Kidney capillary endothelial cell (primary cell): ENCODE results near the gene CSH1.
"Not testable (repeated sequence)": the region's sequence is repeated elsewhere in the genome, so short reads cannot be mapped to it uniquely, and the experiment has no call there.

Source experiments
- DNase-seq: peaks from one replicate; pipeline ENCODE4 v3.0.0-alpha.2; 2018; ENCODE audit warnings: low spot score

The CSH1 gene

DNA sequence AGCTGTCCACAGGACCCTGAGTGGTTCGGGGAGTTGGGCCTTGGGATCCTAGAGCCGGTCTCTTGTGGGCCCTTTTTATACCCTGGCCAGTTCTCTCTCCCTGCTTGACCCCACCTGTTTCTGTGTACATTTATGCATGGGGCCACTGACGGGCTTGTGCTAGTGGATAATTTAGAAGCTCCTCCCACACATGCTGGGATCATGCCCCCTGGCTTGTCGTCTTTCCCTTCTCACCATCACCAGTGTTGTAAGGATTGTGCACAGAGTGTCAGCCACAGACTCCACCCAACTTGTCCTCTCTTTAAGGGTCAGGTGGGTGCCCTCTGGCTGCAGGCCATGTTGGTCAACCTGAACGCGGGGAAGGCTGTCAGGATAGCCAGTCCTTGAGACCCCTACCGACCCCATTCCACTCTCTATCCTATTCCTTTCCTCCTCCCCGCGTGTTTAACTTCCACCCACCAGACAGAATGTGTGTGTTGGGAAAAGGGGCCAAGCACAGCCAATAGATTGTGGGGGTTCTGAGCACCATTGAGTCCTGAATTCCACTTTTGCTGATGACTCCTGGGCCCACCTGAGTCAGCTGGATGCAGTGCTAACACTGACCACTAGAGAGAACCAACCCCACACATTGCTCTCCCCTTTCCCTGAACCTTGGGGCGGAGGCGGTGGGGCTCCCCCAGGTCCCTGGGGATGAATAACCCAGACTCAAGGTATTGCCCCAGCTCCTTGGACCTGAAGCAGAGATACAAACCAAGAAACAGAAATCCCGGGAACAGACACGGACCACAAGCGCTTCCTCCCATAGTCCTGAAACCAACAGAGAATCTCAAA, at the start of gene CSH1:
Gene CSH1 (minus strand): TSS at position 51 of the 831 bp plus-strand sequence. CDS start 63 bp downstream, outside the sequence.
- DNase-seq: not testable (repeated sequence)

- no peak for DNase-seq
These were observed 49.5 kb upstream of the CSH1 start for GRCh38 chr17:63945784-63946439.

DNA sequence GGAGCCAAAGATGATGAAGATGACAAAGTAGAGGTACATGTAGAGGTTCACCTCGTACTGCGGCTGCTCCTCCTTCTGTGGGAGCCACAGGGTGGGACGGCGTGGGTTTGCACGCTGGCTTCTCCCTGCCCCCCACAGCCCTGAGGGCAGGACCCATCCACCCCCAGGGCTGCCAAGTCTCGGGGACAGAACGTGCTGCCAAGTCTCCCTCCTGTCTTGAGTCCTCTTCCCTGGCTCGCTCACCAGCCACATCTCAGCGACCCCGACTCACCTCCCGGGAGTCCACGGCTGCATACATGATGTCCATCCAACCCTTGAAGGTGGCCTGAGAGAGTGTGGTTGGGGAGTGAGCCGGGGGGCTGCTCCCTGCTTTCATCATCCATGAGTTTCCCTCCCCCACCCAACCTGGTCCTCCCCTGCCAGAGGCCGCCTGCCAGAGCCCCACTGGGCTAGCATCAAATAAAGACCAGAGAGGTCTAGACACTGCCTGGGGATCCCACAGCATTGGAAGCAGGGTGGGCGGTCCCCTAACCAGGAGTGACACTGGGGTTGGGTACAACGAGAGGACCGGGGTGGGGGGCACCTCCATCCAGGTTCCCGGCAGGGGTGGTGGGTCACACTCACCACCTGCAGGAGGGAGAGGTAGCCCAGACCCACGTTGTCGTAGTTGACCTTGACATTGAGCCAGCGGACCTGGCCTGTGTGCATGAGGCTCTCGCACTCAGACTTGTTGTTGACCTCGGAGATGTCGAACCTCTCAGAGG, 48.5 kb upstream of the CSH1 start:
- no peak for DNase-seq

- DNase-seq: no peak
These were observed 47.4 kb upstream of the CSH1 start for GRCh38 chr17:63943745-63944144.

GRCh38 chr17:63942309-63942985, 46.1 kb upstream of the CSH1 start:
- DNase-seq: no peak

- DNase-seq: no peak
These were observed 45.4 kb upstream of the CSH1 start for GRCh38 chr17:63941751-63942150.

DNA sequence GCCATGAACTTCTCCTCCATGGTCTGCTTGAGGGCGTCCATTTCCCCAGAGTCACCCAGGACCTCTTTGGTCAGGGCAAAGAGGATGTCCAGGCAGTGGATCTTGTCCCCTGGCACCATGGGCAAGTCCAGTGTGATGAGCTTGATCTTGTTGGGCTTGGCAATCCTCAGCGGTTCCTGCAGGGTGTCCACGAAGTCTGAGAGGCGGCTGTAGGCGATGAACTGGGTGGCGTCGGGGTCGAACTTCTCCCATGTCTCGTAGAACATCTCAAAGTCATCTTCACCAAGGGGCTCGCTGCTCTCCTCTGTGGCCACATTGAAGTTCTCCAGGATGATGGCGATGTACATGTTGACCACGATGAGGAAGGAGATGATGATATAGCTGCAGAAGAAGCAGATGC, 44.8 kb upstream of the CSH1 start:
- DNase-seq: no peak

DNA sequence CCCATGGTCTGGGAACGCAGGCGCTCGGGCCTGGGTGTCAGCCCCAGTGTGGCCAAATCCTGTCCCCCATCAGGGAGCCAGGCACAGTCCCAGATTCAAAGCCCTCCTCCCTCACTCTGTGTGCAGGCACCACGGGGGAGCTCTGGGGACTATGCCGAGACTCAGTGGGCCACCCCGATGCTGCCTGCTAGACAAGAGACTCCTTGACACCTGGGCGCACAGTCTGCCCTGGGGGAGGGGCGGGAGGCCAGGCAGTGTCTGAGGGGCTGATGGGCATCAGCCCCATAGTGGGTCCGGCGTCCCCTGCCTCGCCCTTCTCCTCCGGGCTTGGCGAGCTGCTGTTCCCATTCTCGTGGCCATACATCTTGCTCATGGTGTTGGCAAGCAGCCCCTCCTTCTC, 44.2 kb upstream of the CSH1 start:
- DNase-seq: no peak

DNA sequence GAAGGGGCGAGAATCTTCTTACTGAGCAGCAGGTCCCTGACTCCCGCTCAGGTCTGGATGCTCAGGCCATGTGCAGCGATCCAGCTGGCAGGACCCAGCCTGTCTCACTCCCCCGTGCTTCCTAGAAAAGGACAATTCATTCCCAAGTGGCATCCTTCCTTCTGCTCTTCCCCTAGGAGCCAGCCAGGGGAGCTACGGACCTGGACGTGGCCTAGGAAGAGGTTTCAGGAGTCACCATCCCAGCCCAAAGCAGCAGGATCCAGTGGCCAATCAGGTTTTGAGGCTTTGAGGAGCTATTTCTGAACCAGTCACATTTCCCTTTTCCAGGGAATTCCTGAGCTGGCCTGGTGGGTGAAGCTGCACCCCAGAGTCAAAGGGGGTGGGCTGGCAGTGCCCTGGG, 43.5 kb upstream of the CSH1 start:
- no peak for DNase-seq

DNA sequence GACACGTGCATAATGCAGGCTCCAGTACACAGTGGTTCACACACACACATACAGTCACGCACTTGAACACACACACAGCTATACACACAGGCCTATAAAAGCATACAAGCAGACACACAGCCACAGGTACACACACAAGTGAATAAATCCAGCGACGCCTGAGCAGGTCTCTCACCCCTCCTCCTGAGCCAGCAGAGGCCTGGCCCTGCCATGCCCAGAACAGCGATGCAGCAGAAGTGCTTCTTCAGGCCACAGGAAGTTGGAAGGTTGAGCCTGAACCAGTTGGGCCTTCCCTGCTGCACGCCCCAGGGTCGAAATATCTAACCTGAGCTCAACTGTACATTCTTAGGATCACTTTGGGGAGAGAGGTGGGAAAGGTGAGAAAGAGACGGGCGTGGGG, 43.0 kb upstream of the CSH1 start:
- no peak for DNase-seq

- DNase-seq: no peak
These were observed 41.5 kb upstream of the CSH1 start for GRCh38 chr17:63937920-63938319.

GRCh38 chr17:63937319-63937718, 40.9 kb upstream of the CSH1 start:
- no peak for DNase-seq

GRCh38 chr17:63934183-63935112, 38.1 kb upstream of the CSH1 start:
- DNase-seq: no peak

DNA sequence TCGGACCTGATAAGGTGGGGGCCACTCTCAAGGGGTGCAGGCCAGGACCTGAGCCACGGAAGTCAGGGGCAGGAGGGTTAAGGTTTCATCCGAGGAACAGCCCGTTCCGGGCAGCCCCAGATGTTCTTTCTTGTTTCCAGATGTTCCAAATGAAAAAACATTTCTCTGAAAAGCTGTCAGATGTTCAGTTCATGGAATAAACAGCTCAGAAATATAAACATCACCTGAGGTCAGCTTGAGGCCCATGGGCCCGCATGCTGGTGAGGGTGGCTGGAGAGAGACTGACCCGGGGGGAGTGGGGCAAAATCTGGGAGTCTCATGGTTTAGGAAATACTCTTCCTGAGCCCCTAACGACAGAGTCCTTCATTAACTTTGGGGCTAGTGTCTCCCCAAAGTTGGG, 37.2 kb upstream of the CSH1 start:
- no peak for DNase-seq

DNA sequence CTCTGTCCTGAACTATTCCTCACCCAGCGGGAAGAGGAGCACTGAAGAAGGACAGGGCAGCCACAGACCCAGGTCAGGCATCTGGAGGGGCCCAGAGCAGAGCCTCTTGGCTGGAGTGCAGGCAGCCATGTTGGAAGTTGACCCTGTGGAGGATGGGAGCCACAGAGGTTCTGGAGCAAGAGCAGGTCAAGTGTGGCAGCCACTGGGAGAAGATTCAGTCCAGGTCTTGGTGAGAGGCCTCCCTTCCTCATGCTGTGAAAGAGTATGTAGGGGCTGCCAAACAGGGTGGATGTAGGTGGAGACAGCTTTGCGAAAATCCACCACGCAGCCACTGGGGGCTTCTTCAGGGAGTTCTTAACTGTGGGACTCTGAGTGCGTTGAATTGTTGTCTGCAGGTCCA, 36.3 kb upstream of the CSH1 start:
- DNase-seq: no peak

DNA sequence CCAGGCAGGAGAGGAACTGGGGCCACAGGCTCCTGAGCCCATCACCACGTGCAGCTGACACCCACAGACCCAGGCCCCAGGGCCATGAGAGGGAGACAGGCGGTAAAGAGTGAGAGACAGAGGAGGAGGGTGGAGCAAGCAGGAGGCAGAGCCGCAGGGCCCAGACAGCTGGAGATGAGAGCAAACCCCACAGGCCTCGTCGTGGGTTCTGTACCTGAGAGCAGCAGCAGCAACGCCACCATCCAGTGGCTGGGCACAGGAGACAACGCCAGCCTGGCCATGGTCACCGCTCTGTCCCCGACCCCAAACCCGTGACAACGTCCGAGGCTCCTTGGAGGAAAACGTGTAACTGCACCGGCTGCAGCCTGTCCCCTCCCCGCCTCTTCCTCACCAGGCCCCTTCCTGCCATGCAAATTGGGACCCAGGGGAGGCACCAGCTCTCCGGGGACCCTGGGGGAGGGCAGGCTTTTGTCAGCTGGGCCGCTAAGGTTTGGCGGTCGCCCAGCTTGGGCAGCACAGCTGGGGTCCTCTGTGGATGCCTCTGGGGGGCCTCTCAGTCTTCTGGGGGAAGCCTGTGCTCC, 35.7 kb upstream of the CSH1 start, which contains the start of gene CD79B:
Gene CD79B (minus strand): TSS at position 351 of the 581 bp plus-strand sequence. CDS start 70 bp downstream, at position 281.
- no peak for DNase-seq

GRCh38 chr17:63930951-63931575, 34.7 kb upstream of the CSH1 start:
- peak; percentile 20 for DNase-seq

DNA sequence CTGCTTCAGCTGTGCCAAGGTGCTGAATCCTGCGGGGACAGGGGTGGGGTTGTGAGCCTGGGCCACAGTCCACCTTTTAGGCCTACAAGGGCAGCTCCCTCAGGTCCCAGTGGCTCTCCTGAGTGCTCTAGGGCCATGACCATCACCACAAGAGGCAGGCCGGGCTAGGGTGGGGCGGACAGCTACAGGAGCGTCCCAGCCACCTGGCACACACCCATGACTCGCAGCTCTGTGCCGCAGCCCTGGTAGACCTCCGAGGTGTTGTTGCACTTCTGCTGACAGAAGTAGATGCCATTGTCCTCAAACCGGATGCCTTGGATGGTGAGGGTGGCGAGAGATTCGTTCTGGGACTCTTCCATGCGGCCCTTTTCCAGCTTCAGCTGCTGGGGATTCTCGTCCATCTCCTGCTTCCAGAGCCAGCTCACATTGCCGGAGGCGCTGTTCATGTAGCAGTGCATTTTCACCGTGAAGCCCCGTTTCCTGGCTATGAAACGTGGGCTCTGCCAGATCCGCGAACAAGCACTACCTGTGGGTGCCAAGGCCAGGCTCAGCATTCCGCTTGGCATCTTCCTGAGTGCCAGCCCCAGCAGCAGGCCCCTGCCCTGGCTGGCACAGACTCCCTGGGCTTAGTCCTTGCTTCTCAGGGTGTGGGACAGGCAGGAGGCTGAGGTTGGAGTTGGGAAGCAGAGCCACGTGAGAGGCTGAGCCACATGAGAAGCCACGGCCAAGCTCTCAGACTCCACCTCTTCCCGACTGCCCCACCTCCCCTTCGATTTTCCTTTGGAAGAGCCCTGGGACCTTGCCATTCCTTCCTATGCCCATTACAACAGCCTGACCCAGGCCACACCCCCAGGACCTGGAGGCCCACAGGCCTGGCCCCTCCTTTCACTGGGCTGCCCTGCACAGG, 33.7 kb upstream of the CSH1 start:
- DNase-seq: no peak
